Ovary (tissue), 3 donors: ENCODE data around the gene ARHGEF10L.

Experiments used
- CTCF ChIP-seq, 3 donors: fragments of 450-650 bp in 2 of 3; fragments of 200-600 bp in 1 of 3; IDR thresholded peaks; one replicate each; pipeline versions ENCODE4 v1.5.1 to v1.8.0; 2016 to 2022; ENCODE audit warnings: antibody characterized with exemption in 3 of 3, mild to moderate bottlenecking in 1 of 3
- POLR2A ChIP-seq: fragments of 450-650 bp; IDR thresholded peaks from one replicate; pipeline ENCODE4 v1.6.1; 2017; ENCODE audit warnings: antibody characterized with exemption, mild to moderate bottlenecking, moderate library complexity
- donor health status: DM: no; HTN: no; CAD: no.

- TF ChIP-seq CTCF (IDR thresholded peaks at IDR 0.05) (no peak), POLR2A (no peak)
Observed at GRCh38 chr1:17630048-17630830, 90.7 kb downstream of the ARHGEF10L start.
